NCI-H345 (cell line): Measurements from ENCODE around the gene PTPN5.
"Not testable (repeated sequence)": the region's sequence is repeated elsewhere in the genome, so short reads cannot be mapped to it uniquely, and the experiment has no call there.

Experiments used
- DNase-seq: peaks from one replicate; lab custom pipeline; 2025; lab: John Stamatoyannopoulos, UW

Gene PTPN5

DNA sequence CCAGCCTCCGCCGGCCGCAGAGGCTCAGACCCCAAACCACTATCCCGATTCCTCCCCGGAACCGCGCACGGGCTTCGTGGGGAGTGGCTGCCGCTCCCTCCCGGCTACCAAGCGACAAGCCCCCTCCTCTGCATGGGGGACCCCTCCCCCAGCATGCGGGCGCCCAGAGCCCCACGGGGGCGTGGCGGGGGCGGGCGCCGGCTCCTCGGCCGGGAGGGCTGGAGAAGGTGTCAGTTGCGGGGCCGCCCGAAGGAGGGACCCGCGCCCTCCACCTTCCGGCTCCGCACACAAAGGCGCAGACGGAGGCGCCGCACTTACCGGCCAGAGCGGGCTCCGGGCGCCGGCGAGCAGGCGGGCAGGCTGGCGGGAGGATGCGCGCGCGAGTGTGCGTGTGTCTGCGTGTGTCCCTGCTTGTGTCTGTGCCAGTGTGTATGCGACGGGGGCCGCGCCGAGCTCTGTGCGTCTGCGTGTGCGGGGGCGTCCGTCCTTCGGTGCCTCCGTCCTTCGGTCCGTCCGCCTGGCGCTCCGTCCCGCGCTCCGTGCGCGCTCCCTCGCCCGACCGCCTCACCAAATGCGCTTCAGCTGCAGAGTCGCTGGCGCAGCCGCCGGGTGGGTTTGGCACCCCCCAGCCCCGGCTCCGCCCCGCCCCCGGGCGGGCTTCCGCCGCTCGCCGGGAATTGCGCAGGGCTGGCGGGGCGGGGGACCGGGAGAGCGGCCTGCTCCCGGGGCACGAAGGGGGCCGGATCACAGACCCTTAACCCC is at the start of gene PTPN5:
Gene PTPN5 (minus strand): TSS at position 592 of the 762 bp plus-strand sequence. CDS start 19,840 bp downstream, outside the sequence.
- DNase-seq, result peak; percentile 38

DNA sequence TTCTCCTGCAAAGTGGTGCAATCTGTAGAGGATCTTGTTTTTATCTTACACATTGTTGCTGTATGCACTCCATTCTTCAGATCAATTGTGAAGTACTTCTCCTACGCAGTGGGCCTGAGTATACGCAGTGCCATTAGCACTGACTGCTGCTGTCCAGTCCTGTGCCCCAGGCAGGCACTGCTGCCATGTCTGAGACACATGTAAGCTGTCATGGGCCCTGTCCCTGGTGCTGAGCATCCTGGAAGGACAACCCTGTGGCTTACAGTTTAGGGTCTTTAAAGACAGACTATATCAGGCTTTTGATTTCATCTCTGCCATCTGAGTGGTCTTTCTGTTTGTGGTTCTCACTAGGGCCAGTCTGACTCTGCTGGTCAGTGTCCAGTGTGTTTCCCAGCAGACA is 44.8 kb upstream of the PTPN5 start:
- DNase-seq, result no peak

DNA sequence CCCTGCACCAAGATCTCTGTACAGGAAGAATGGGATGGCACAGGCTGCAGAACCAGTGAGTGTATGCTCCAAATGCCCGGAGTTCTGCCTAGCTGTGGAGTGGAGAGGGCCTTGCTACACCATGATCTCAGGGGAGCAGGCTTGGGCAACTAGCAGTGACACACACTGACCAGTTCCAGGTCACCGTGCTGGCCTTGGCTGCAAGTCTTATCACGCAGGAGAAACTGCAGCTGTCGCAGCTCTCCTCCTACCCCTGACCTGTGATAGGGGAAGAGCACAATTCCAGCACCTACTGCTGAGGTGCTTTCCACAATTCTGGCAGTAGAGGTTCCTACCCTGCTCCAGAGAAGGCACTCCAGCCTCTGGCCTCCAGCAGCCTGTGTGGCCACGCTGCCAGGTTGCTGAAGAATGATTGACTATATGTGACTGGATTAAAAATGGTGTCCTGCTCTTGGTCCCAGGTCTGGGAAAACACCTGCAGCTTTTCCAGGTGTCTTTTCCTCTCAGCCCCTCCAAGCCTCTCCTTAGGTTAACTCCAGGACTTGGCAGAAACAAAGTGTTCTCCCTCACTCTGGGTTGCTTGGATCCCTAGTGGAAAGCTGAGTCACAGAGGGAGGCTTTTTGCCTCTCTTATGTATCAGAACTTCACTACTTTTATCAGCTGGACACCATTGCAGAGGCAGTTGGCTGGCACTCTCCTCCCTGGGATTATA is 43.3 kb upstream of the PTPN5 start:
- DNase-seq, result no peak

DNA sequence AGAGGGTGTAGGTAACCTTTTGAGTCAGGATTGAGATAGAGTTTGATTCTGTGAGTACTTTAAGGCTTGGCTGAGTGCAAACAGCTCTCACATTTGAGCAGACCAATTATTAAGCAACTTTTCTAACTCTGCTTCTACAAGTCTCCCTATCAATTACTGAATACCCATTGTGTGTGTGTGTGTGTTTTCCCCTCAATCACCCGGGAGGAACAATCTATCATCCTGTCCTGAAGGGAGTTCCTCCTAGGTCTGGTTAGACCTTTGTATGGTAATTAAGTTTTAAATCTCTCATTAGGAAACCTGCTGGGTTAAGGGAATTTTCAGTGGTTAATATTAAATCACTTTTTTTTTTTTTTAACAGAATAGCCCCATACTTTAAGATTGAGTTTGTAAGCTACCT is 28.6 kb upstream of the PTPN5 start:
- not testable (repeated sequence) for DNase-seq

DNA sequence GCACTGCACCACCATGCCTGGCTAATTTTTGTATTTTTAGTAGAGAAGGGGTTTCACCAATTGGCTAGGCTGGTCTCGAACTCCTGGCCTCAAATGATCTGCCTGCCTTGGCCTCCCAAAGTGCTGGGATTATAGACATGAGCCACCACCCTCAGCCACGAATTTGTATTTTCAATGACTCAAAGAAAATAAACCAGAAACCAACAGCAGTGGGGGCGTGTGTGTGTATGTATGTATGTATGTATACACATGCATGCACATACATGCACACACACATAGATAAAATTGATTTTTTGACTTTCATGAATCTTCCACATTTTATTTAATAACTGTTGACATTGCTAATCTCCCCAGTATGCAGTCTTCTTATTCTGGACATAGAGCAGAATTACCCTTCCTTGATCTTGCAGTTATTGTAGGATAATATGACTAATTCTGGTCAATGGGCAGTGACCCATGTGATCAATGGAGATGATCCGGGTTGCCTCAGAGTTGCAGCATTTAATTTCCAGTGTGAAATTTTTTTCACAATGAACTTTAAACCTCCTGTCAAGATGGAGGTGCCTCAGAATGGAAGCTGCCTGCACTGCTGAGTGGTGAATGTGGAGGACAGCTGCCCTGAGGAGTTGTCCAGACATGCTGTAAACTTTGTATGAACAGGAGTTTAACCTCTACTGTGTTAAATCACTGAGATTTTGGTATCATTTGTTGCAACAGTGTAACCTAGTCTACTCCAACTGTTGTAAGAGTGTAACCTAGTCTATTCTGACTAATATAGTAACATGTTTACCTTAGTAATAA is 12.8 kb upstream of the PTPN5 start:
- DNase-seq, result no peak

DNA sequence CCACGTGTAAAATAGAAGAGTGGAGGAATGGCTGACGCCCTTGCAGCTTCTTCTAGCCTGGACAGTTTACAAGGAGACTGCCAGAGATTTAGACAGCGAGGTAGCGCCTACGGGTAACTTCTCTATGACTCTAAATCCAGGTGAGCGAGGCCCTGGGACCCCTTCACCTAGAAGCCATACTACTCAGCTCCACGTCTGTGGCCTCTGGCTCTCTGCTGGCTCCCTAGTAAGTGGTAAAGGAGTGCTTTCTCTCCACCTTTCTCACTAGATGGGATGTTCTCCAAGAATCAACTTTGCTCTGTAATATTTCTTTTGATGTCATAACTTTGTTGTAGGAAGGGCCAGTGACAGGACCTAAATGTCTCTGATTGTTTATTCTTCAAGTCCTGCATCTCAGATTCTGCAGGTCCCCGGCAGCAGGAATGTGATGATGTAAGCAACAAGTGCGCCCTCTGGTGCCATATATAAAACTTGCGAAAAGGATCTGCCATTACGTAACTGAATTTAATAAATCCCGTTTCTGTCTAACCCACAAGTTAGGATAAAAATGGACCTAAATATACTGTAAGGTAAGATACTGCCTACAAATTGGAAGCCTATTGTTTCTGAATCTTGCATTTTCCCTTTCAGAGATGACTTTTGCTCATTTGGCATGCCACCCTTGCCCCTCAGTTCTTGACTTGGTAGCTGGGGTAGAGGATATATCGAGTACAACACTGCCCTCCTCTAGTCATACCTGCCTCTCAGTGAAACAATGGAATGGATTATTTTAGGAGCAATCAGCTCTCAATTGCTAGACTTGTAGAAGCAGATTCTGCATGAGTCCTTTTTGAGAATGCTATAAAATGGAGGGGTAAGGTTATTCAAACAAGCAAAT is 11.0 kb upstream of the PTPN5 start:
- peak; percentile 60 for DNase-seq

DNA sequence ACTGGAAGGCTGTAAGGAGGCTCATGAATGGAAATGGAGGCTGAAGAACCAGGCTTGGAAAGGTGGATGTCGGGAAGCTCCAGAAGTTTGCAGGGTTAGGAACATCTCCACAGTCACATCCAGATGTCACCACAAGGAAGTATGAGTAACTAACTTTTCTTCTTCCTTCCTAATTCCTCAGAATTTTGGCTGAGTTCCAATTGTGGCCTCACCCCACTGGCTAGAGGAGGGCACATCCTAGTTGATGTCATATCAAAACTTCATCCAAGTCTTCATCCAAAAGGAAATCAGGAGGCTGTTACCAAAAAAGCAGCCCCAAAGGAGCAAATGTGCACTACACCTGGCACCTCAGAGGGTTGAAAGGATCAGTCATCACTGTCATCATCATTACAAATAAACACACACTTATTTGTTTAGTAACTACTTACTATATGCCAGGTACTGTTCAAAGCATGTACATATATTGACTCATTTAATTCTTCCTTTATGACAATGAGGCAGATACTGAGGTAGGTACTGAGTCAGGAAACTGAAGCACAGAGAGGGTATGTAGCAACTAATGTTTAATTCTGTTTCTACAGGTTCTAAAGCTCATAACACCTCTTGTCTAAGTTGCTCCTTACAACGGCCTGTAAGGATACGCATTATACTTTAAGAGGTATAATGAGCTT is 7.3 kb upstream of the PTPN5 start:
- DNase-seq, result no peak

DNA sequence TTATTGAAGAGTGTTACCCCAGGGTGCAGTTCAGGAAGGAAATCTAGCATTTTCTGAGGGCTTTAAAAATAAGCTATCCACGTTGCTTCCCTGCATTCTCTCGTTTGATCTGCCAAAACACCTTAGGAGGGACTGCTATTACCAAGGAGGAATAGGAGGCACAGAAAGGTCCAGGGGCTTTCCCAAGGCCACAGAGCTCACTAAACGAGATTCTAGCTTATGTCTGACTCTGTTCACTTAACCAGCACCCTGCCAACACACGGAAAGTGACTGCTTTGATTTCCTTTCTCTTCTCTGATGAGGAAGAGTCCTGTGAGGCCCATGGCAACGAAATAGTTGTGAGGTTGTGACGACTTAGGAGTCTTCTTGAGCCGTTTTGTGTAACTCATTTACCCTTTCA is 3.4 kb upstream of the PTPN5 start:
- DNase-seq, result no peak

DNA sequence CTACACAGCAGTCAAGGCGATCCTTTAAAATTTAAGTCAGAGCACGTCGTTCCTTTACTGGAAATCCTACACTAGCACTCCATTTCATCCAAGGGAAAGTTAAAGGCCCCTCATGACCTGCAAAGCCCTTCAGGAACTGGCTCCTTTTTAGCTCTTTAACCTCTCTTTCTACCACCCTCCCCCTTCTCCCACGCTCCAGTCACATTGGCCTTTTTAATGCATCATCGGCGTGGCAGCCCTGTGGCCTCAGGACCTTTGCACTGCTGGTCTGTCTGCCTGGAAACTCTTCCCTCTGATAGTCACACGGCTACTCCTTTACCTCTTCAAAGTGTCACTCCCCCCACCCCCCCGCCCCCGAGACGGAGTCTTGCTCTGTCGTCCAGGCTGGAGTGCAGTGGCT is 1.2 kb upstream of the PTPN5 start:
- no peak for DNase-seq

DNA sequence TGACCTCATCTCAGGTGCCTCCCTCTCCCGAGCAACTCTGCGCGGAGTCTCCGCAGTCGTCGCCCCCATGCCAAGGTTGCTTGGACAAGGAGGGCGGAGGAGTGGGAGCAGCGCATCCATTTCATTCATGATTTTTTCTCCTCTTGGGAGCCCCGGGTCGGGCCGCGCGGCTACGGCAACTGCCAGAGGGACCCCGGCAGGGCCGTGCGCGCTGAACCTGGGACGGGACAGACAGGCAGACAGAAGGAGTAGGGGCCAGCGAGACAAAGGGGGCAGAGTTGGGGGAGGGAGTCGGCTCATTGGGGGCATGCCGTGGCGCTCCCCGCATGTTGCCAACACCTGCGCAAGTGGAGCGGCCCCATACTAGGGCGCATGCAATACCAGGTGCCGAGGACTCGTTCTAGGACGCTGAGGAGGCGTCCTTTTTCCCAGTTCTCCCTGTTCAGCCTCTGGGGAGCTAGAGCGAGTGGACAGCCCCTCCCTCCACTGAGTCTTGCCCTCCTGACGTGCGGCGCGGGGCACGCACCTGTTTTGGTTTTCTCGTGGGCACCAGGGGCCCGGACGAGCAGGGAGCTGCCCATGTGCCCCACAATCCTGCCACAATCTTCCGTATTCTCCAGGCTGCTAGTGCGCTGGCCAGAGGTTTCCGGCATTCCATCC is 501 bp upstream of the PTPN5 start:
- no peak for DNase-seq

DNA sequence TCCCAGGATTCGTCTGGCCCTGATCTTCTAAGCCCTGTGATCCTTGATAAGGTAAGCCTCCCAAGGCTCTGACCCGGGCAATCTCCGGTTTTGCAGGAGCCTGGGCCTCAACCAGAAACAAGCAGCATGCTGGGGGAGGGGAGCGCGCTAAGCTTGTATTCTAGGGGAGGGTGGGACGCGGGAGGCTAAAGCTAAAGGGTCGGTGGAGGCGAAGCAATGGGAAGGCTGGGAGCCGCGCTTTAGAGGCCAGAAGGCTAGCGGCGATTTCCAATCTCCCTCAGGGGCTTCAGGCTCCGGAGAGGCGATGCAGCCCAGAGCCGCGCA is 753 bp downstream of the PTPN5 start:
- no peak for DNase-seq

DNA sequence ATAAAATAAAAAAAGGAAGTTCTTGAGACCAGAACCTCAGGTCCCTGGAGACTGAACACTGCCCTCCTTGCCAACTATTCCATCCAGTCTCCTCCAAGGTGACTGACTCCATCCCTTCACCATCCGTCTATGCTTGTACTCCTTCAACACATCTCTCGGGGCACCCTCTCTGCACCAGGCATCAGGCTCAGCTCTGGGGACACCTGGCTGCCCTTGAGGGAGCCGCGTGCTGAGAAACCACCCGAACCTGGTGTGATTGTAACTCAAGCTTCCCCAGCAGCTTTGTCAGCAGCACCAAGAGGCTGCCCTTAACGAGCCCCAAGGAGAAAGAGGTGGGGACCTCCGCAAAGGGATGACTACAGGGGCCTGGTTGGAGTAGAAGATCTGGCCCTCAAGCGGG is 1.7 kb downstream of the PTPN5 start:
- DNase-seq, result no peak

DNA sequence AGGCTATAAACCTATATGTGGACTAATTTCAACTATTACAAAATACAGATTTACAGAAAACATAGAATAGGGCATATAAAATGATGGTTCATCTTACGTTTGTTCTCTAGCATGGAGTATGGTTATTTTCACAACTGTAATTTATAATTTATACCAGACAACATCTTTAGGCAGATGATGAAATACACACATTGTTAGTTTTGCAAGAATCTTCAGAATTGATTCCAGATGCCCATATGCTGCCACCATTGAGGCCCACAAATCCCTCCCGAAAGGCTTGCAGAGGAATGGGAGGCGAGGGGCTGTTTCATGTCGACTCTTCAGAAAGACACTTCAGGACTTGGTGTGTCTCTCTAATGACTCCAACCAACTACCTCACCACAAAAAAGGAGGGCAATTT is 6.2 kb downstream of the PTPN5 start:
- no peak for DNase-seq

DNA sequence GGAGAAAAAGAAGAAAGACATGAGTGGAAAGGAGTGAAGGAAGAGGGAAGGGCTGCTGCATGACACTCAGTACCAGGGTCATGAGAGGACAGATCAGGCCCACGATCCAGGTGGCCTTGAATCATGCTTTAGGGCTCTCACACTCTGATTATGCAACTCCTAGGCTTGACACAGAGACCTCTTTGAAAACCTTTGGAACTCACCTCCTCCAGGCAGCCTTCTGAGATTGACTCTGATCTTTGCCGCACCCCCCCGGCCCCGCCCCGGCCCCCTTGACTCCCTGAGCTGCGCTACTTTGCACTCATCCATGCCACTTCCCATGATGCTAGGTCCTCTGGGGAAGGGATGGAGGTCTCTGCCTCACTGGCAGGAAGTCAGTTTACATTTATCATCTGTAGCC is 10.7 kb downstream of the PTPN5 start:
- DNase-seq, result no peak

DNA sequence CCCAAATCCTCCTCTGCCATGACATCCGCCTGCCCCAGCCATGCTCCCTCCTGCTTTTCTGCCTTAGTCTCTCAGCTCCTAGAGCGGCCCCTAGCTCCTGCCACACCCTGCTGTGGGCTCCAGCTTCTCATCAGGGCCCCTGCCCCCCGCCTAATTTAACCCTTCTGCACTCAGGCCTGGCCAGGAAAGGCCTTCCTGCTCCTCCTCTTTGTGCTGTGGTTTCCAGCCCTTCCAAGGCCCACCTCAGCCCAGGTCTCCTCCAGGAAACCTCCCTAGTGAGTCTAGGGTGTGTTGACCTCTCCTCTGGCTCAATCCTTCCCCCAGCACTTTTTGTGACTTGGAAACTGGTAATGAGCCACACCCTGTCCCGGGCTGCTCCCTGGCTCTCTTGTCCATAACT is 11.3 kb downstream of the PTPN5 start:
- no peak for DNase-seq

DNA sequence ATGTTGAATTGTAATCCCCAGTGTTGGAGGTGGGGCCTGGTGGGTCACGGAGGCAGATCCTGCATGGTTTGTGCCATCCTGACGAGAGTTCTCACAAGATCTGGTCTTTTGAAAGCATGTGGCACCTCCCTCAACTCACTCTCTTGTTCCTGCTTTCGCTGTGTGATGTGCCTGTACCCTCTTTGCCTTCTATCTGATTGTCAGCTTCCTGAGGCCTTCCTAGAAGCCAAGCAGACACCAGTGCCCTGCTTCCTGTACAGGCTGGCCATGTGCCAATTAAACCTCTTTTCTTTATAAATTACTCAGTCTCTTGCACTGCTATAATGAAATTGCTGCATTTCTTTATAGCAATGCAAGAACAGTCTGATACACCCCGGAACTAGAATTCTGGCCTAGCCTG is 13.1 kb downstream of the PTPN5 start:
- no peak for DNase-seq

DNA sequence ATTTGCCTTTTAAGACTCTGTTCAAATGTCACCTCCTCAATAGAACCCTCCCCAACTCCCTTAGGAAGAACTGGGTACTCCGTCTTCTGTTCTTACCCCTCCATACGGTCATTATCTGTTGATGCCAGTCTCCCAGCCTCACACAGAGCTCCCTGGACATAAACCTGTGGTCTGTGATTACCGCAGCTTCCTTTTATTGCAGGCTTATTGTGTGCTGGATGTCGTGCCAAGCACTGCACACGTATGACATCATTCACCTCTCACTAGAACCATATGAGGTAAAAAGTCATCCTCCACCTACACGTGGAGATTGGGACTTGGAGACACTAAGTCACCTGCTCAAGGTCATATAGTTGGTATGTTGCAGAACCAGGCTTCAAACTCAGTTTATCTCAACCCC is 15.3 kb downstream of the PTPN5 start:
- DNase-seq, result no peak

DNA sequence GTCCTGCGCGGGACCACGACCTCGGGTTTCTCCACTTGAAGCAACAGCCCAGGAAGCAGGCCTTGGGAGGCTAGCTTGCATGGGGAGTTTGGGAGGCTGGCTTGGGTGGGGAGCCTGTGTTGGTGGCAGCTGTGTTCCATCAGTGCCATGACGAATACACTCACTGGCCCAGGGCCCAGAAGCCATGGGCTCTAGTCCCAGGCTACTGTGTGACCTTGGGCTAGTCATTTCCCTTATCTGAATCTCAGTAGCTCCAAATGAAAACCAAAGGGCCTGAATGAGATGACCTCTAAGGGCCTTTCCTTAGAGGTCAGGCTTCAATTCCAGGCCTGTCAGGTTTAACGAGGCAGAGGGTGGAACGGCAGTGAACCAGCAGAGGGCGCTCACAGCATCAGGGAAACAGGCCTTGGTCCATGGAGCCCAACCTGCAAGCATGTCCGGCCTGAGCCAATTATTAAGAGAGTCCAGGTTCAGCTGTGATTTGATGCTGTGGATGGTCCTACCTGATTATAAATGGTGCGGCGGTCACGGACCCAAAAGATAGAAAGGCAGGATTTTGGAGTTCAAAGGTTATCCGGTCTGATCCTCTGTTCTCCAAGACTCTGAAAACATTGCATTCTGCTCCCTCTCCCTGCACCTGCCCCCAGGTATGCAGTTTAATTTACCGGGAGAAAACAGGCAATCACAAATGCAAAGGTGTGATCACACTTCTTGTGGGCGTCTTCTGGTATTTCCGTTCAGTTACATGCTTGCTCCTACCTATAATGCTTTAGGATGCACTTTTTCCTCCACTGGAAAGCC is 15.9 kb downstream of the PTPN5 start:
- peak; percentile 51 for DNase-seq

DNA sequence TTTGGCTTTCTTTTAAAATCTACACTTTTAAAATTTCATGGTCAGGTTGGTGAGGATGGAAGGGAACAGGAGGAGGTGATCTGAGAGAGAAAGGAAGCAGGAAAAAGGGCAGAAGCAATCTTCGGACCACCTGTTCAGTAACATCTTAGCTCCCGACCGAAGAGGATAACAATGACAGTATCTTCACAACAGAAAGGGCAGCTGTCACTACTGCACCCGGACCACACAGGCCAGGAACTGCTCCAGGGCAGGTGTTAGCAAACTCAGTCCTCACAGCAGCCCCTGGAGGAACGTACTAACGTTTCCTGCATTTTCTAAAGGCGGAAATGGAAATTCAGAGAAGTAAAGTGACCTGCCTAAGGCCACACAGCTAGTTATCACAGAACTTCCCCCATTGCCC is 16.8 kb downstream of the PTPN5 start:
- DNase-seq, result no peak

DNA sequence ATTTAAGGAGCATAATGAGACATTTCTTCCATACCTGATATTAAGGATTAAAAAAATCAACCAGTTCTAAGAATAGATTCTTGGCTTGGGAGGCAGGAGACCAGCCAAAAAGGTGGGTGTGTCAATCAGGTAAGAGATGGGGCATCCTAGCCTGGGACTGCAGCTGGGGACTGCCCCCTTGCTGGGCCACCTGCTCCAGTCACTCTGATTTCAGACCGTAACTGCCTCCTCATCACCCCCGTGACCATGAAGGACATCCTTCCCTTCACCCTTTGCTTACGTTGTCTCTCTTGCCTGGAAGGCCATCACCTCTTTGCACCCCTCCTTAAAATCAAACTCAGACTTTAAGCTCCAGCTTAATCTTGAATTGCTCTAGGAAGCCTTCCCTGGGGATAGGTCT is 17.9 kb downstream of the PTPN5 start:
- DNase-seq, result no peak
